Amygdala (tissue), 56 donors: ENCODE data around the gene BLOC1S1.
"Not testable (repeated sequence)": the region's sequence is repeated elsewhere in the genome, so short reads cannot be mapped to it uniquely, and the experiment has no call there.

Experiments used
- DNase-seq, 56 donors: peaks; one replicate each; lab custom pipeline; 2025; lab: John Stamatoyannopoulos, UW

BLOC1S1 gene

DNA sequence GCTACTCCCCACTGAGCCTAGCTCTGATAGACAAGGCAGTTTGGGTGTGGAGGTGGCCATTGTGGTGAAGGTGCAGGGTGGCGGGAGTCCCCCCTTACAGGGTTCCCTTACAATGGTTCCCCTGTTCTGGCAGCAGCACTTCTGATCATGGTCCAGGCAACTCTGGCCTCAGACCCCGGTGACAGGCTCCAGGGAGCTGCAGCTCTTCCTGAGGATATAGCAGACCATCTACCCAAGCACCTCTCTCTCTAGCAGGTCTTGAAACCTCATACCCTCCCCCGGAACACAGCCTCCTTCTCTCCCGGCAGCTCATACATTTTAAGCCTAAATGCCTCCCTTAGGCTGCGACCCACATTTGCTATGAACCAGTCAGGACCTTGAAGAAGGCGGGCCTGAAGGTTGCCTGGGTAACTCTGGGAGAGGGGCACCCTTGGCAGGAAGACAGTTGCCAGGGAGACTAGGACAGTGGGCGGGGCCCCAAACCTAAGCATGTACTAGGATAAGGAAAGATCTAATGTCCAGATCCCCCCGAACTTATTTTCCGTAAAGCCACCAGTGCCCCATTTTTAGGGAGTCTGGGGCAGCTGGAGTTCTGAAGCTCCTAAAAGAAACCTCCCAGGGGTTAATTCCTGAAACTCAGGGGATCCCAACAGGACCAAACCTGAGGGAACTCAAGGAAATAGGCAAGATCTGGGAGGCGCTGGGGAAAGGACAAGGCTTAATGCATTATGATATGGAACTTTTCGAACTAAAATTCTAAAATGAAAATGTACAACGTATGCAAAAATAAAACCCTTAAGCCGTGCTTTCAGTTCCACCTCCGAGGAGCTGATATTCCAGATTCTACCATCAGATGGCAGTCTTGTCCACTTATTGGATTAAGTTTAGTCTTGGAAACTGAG is 22.5 kb downstream of the BLOC1S1 start:
- peak in 52 of 56 donors; percentile 37 to 89 (median 74) for DNase-seq

- DNase-seq, result no peak
Measured at GRCh38 chr12:55739025-55739378, 23.2 kb downstream of the BLOC1S1 start.

GRCh38 chr12:55741931-55742680 is 26.3 kb downstream of the BLOC1S1 start:
- DNase-seq, result no peak

- peak in 53 of 56 donors; percentile 27 to 88 (median 71) for DNase-seq
Measured at GRCh38 chr12:55742719-55743405, 27.0 kb downstream of the BLOC1S1 start, which contains the start of gene GDF11. Gene GDF11 (plus strand): TSS chr12:55743122. CDS start chr12:55743317, 195 bp downstream.

GRCh38 chr12:55743406-55744339 is 27.8 kb downstream of the BLOC1S1 start:
- DNase-seq, result peak in 17 of 56 donors; percentile 16 to 64 (median 44)

DNA sequence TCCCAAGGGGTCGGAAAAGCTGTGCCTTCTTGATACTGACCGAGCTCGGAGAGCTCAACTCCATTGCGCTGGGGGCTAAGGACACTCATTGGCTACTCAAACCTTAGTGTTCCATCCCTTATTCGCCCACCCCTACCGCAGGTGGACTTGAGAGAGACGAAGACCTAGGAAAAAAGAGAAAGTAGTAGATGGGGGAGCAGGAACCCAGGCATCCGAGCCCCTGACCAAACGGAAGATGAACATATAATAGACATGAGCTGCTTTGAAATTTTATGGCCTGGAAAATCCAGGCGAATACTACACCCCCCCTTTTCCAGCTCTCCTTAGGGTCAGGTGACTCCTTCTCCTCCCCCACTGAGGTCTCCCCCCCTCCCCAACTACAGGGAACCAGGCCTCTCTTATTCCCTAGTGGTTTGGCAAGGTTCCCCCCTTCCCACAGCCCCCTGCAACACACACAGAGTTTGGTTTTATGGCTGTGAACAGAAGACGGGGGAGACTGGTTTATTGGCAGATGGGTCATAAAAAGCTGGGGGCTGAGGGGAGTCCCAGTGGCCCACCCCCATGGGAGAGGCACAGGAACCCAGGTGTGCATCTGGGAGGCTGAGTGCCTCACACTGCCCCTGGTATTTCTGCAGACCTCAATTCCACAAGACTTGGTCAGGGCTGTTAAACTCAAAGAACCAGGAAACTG is 28.6 kb downstream of the BLOC1S1 start:
- DNase-seq, result no peak

GRCh38 chr12:55745361-55746173 is 29.7 kb downstream of the BLOC1S1 start:
- peak in 13 of 56 donors; percentile 11 to 62 (median 24) for DNase-seq

- DNase-seq, result no peak
Measured at GRCh38 chr12:55746174-55746912, 30.5 kb downstream of the BLOC1S1 start.

DNA sequence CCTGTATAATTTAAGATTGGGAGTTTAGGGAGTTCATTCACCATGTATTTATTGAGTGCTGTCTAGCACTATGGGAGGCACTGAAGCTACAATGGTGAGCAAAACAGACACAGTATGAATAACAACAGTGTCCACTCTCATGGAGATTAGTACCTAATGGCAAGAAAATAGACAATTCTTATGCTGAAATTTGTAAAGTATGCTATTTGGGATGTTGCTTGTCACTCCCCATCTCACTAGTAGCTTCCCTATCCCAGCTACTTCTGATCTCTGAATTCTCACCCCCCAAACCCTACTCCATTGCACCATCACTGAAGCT is 31.0 kb downstream of the BLOC1S1 start:
- DNase-seq, result no peak

GRCh38 chr12:55748230-55748993 is 32.6 kb downstream of the BLOC1S1 start:
- DNase-seq, result no peak

DNA sequence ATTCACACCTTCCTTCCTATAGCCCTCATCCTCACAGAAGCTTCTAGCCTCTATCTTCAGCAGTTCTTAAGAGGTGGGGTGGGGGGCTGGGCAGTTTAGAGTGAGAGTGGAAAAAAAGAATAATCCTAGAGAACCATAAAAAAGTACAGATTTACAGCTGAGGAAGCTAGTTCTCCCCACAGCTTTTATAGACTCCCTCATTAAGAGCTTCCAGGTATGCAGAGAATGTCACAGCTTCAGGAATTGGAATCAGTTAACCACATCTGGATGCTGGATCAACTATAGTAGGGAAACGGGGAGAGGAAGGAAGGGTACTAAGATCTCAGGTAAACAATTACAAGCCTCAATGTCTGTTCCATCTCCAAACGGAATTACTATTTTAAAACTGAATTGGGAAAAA is 39.4 kb downstream of the BLOC1S1 start:
- DNase-seq, result no peak

DNA sequence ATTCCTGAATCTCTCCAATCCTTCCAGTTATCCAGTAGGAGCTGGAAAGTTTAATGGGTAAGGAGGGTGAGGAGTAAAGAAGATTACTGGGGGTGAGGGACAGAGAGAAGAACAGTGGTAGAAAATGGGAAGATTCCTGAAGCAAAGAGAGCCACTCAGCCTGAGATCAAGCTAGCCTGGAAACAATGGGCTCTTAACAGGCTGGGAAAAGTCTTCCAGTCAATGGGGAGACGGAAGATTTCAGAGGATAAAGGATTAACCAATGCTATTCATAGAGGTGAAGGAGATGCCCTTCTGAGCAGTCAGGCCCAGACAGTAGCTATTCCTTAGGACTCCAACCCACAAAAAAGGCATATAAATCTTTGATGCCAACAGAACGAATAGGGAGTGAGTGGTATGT is 41.9 kb downstream of the BLOC1S1 start:
- no peak for DNase-seq

GRCh38 chr12:55758575-55758974 is 42.7 kb downstream of the BLOC1S1 start:
- DNase-seq, result not testable (repeated sequence)

GRCh38 chr12:55760663-55761062 is 44.8 kb downstream of the BLOC1S1 start:
- DNase-seq, result no peak

GRCh38 chr12:55762646-55763045 is 46.8 kb downstream of the BLOC1S1 start:
- no peak for DNase-seq

DNA sequence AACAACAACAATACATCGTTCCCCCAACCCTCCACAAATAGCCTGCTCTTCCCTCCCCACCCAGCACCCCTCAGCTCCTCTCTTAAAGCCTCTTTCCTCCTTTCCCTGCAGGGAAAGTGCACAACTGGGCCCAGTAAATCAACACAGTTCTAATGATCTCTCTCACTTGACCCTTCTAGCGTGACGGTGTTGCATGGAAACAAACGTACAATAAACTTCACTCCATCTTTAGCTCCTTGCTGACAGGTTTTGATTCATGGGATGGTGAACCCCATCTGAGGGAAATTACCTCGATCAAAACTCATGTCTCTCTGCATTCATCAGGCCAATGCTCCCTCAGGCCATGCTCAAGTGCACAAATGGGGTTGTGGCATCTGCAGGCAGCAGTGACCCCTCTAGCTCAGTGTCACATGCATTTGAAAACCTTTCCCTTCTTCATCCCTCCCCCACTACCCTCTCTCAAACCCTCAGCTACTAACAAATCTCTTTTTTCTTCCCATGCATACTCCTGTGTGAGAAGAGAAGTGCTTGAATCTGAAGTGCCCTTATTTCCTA is 50.0 kb downstream of the BLOC1S1 start:
- no peak for DNase-seq

GRCh38 chr12:55767156-55767555 is 51.3 kb downstream of the BLOC1S1 start:
- no peak for DNase-seq
